HG02885 (cell line): ENCODE measurements around the gene INPP5F.
"Not testable (repeated sequence)": the region's sequence is repeated elsewhere in the genome, so short reads cannot be mapped to it uniquely, and the experiment has no call there.

Experiments used
- ATAC-seq: cut with Tn5 transposase; IDR thresholded peaks from one replicate; pipeline ENCODE4 v1.9.1; 2021; ENCODE audit warnings: mild to moderate bottlenecking; ENCODE audit not compliant: unreplicated experiment, poor library complexity

INPP5F gene

DNA sequence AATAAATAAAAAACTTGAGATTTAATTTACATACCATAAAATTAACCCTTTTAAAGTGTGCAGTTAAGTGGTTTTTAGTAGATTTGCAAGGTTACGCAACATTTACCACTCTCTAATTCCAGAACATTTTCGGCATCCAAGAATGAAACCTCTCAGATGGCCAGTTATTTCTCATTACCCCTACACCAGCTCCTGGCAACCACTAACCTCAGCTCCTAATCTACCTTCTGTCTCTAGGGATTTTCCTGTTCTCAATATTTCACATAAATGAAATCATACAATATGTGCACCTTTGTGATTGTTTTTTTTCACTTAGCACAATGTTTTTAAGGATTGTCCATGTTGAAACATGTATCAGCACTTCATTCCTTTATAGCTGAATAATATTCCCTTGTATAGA is 45.1 kb downstream of the INPP5F start:
- ATAC-seq: no peak

GRCh38 chr10:119772334-119772733 is 46.5 kb downstream of the INPP5F start:
- no peak for ATAC-seq

DNA sequence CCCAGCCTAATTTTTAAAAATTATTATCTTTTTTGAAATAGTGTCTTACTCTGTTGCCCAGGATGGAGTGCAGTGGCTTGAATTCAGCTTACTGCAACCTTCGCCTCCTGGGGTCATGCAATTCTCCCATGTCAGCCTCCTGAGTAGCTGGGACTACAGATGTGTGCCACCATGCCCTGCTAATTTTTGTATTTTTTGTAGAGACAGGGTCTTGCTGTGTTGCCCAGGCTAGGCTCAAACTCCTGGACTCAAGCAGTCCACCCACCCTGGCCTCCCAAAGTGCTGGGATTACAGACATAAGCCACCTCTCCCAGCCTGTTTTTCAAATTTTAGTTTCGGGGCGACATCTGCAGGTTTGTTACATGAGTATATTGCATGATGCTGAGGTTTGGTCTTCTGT is 47.2 kb downstream of the INPP5F start:
- ATAC-seq: not testable (repeated sequence)

DNA sequence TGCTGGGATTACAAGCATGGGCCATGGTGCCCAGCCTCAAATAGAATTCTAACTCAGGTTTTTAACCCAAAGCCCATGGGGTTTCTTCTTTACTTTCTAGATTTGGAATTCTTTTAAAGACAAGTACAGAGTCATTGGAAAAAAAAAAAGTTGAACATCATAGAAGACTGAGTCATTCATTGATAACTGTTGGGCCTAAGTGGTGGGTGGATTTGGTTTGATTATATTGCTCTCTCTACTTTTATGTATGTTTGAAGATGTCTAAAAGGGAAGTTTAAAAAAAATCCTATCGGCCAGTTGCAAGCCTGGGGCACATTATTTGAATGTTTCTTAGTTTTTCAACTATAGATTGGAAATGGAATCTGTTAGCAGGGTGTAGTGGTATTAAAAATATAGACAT is 49.7 kb downstream of the INPP5F start:
- ATAC-seq: no peak

GRCh38 chr10:119776536-119776935 is 50.7 kb downstream of the INPP5F start:
- no peak for ATAC-seq

DNA sequence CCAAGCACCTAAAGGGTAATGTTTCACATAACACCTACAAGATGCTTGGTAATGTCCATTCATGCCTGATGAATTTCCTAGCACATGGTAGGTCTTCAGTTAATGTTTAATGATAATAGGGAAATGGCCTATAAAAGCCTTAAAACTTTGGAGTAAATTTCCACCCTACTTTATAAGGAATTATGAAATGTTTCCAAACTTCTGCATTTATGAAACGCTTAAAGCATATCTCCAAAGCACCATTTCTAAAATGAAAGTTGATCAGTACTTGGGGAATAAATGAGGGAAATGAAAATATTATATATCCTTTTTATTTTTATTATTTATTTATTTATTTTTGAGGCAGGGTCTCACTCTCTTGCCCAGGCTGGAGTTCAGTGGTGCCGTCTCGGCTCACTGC is 51.8 kb downstream of the INPP5F start:
- ATAC-seq: no peak

DNA sequence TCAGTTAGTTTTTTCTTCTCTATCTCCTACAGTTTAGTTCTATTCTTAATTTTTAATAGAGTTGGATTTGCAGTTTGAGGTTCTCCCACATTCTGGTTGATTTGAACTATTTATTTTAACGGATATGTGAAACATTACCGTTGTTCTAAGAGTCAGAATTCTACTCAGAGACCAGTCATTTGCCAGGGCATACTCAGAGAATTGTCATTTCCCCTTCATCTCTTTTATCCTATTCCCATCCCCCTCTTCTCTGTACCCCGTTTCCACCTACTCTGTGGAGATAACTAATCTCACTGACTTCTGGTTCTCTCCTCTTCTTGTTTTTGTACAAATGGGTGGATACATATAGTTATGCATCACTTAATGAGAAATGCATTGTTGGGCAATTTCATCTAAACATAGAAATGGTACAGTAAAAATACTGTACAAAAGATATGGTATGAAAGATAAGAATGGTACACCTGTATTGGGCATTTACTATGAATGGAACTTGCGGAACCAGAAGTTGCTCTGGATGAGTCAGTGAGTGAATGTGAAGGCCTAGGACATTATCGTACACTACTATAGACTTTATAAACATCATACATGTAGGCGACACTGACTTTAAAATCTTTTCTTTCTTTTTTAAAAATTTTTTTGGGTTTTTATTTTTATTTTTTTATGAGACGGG is 53.1 kb downstream of the INPP5F start:
- no peak for ATAC-seq

DNA sequence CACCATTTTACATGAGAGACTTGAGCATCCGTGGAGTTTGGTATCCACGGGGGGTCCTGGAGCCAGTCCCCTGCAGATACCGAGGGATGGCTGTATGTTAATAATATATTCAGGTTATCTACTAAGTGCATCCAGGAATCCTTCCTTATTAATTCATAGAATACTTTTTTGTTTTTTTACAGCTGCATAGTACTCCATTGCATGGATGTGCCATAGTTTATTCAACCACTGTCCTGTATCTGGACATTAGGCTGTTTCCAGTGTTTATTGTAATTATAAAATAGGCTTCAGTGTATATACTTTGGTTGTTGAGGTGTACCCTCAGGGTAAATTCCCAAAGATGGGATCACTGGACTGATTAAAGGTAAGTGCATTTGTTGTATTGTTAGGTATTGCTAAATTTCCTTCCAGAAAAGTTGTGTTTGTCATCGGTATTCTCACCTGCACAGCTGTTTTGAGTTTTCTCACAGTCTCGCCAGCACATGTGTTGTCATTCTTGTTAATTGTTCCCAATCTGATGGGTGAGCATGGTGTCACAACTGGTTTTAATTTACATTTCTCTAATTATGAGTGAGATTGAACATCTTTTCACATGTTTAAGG is 55.1 kb downstream of the INPP5F start:
- no peak for ATAC-seq

DNA sequence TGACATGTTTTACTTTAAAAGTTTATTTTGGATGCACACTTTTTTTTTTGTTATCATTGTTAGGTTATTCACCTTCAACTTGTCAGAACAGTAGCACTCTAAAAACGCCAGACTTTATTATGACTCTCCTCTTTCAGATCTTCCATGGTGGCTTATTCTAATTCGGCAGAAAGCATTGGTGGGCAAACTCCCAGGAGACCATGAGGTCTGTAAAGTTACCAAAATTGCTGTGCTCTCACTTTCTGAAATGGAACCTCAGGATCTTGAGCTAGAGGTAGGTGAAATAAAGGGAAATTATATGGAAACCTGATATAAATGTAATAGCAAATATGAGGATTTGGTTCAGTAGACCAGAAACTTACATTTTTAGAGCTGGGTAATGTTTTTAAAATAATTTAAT is 55.6 kb downstream of the INPP5F start:
- no peak for ATAC-seq

- no peak for ATAC-seq
Observed at GRCh38 chr10:119782981-119783664, 57.3 kb downstream of the INPP5F start.

GRCh38 chr10:119783665-119784027 is 57.8 kb downstream of the INPP5F start:
- no peak for ATAC-seq

- peak; percentile 84 for ATAC-seq
Observed at GRCh38 chr10:119784340-119785067, 58.7 kb downstream of the INPP5F start.

DNA sequence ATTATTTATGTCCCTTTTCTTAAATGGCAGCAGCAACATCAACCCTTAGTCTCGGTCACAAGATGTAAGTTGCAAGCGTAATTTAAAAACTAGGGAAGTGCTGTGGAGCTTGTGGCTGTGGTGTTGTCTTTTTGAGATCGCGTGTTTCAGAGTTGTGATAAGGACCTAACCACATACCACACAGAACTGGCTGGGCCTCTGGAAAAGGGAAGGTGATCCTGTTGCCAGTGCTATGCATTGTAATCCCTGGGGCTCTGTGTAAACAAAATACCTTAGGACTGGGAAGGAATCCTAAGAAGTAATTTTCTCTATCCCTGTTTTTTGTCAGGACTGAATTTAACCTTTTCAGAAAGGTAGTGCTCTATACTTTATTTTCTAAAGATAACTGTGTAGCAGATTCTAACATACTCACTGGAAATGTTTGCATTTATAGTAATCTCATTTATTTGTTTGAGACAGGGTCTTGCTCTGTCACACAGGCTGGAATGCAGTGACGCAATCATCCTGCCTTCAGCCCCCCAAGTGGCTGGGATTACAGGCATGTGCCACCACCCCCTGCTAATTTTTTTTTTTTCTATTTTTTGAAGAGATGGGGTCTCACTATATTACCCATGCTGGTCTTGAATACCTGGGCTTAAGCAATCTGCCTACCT is 60.4 kb downstream of the INPP5F start:
- no peak for ATAC-seq

- not testable (repeated sequence) for ATAC-seq
Observed at GRCh38 chr10:119795101-119795500, 69.3 kb downstream of the INPP5F start.

DNA sequence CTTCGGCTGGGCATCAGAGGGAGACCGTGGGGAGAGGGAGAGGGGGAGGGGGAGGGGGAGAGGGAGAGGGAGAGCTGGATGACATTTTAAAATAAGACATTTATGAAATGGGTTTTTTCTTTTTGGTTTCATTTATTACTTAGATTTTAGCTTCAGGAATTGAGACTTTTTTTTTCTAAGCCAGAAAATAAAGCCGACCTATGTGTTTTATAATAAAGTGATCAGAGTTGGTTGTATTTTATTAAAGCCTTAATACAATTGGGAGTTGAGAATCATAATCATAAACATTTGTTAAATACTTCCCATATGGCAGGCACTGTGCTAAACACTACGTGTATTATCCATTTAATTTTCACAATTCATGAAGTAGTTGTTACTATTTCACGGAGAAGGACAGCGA is 70.2 kb downstream of the INPP5F start:
- no peak for ATAC-seq

GRCh38 chr10:119801176-119801575 is 75.3 kb downstream of the INPP5F start:
- ATAC-seq: no peak

GRCh38 chr10:119801998-119802538 is 76.2 kb downstream of the INPP5F start:
- ATAC-seq: peak; percentile 83

DNA sequence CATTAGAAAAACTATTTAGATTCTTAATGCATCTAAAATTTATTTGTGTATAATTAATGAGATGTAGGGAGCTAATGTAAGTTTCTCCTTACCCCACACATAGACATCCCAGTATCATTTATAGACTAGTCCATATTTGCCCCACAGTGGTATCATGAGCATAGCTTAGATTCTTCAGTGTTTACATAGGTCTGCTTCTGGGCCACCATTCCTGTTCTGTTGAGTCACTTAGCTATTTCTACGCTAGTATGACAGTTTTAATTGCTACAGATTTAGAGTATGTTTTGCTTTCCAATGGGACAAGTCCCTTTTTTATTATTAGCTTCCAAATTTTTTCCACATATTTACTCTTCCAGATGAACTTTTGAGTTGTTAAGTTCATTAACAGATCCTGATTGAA is 77.4 kb downstream of the INPP5F start:
- ATAC-seq: no peak

DNA sequence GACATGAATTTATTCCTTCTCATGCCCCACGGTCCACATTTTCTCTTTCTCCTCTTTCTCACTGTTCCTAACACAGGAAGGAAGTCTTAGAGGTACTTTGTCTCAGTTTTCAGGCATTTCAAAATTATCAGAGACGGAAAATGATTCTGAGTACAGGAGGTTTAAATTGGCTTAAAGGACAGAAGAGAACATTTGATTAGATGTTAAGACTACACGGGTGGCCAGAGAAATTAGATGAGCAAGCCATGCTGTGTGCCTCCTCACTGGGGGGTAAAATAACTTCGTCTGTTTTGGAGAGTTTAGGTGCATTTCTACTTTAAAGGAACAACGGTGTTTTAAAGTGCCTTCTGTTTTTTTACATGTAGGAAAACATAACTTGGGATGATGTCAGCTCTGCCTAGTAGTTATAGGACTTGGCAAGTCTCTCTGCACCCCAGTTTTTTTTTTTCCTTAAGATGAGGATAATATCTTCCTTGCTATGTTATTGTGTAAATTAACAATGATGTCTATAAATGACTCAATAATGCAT is 79.9 kb downstream of the INPP5F start:
- no peak for ATAC-seq
